Measurements from ENCODE around the gene FBXO5. TPM values are rescaled to one million over a fixed set of nuclear protein-coding genes. Genes with fewer than 3 reads are reported as not detected.

The FBXO5 gene
- total and polyA plus RNA-seq, 9 donors: 2.9 to 10.4 (median 5.5) TPM

DNA sequence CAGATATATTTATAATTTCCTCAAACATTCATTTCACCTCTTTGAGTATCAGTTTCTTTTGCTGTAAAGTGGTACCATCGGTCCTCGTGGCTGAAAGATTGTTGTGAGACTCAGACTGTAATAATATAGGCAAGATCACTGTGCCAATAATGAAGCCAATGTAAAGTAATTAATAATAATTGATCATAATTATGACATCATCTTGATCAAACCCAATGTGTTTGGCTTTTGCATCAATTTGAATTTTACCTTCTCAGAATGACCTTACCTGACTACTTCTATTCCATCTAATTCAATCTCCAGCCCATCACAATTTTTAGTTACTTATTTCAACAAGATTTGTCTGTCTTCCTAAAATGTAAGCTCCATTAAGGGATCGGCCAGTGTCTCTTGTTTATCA, 35.5 kb upstream of the FBXO5 start:
- WGBS, 3 donors: 95 to 97% (median 95%) methylated on average over 3 of the region's 3 CpGs
- TF ChIP-seq, protein P1, sequence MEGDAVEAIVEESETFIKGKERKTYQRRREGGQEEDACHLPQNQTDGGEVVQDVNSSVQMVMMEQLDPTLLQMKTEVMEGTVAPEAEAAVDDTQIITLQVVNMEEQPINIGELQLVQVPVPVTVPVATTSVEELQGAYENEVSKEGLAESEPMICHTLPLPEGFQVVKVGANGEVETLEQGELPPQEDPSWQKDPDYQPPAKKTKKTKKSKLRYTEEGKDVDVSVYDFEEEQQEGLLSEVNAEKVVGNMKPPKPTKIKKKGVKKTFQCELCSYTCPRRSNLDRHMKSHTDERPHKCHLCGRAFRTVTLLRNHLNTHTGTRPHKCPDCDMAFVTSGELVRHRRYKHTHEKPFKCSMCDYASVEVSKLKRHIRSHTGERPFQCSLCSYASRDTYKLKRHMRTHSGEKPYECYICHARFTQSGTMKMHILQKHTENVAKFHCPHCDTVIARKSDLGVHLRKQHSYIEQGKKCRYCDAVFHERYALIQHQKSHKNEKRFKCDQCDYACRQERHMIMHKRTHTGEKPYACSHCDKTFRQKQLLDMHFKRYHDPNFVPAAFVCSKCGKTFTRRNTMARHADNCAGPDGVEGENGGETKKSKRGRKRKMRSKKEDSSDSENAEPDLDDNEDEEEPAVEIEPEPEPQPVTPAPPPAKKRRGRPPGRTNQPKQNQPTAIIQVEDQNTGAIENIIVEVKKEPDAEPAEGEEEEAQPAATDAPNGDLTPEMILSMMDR (IDR thresholded peaks at IDR 0.05): no peak
- no peak for TF ChIP-seq EP300 (IDR thresholded peaks at IDR 0.05)
- no peak for TF ChIP-seq POLR2A (IDR thresholded peaks at IDR 0.05)
- intact Hi-C loops (cut with DNase I): no loop called here

DNA sequence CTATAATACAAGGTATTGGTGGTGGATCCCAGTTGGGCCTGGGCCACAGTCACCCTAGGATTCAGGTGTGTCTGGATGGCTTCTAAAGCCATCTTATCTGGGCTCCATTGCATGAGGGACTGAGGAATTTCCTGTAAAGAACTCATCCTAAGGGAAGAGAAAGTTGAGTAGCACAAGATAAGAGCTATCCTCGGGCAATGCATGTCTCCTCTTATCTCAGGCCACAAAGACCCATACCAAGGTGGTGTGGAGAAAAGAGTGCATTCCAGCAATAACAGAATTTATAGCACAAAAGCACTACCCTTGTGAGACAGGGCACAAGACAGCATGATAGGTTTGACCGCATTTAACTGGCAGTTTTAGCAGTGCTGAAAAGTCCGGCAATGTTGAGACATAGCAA, 34.0 kb upstream of the FBXO5 start:
- Histone ChIP-seq H3K27me3 (no peaks in the 10 kb centered on the region), H3K36me3 (no peaks in the 10 kb centered on the region), H3K27ac (no peak overlapping the region), H3K4me1 (ENCODE audit: insufficient read depth) (no peaks in the 10 kb centered on the region), H3K4me3 (no peak overlapping the region), H3K9me3 (no peaks in the 10 kb centered on the region)
- no peak for DNase-seq
- intact Hi-C loops (cut with DNase I): no loop called here
- WGBS, 3 donors: 82 to 88% (median 82%) methylated on average over 3 of the region's 3 CpGs
- TF ChIP-seq, protein P1 (IDR thresholded peaks at IDR 0.05): no peak
- TF ChIP-seq POLR2A (IDR thresholded peaks at IDR 0.05) (no peak), EP300 (IDR thresholded peaks at IDR 0.05) (no peak)

More for the DNA sequence above, 35.5 kb upstream of the FBXO5 start:
- Histone ChIP-seq H3K4me1 (ENCODE audit: insufficient read depth) (no peaks in the 10 kb centered on the region), H3K27ac (no peak overlapping the region), H3K9me3 (no peaks in the 10 kb centered on the region), H3K27me3 (no peaks in the 10 kb centered on the region), H3K36me3 (no peaks in the 10 kb centered on the region), H3K4me3 (no peak overlapping the region)
- DNase-seq: no peak

- DNase-seq: no peak
- no peaks in the 10 kb centered on the region for H3K4me1 ChIP-seq (ENCODE audit: insufficient read depth)
- H3K36me3 ChIP-seq: no peaks in the 10 kb centered on the region
- no peak overlapping the region for H3K27ac ChIP-seq
- no peaks in the 10 kb centered on the region for H3K27me3 ChIP-seq
- 87 to 89% (median 88%) methylated on average over 4 of the region's 4 CpGs for WGBS, 3 donors
- intact Hi-C loops (cut with DNase I): no loop called here
- no peak overlapping the region for H3K4me3 ChIP-seq
- no peak for TF ChIP-seq POLR2A (IDR thresholded peaks at IDR 0.05)
- H3K9me3 ChIP-seq: no peaks in the 10 kb centered on the region
Observed at GRCh38 chr6:153015094-153015640, 32.3 kb upstream of the FBXO5 start.

- Histone ChIP-seq H3K9me3 (no peaks in the 10 kb centered on the region), H3K4me1 (ENCODE audit: insufficient read depth) (no peaks in the 10 kb centered on the region), H3K27me3 (no peaks in the 10 kb centered on the region), H3K4me3 (no peak overlapping the region), H3K36me3 (no peaks in the 10 kb centered on the region), H3K27ac (no peak overlapping the region)
- WGBS, 3 donors: 76 to 84% (median 83%) methylated on average over 2 of the region's 2 CpGs
- no peak for DNase-seq
- TF ChIP-seq EP300 (IDR thresholded peaks at IDR 0.05) (no peak), POLR2A (IDR thresholded peaks at IDR 0.05) (no peak)
- TF ChIP-seq, protein P1 (IDR thresholded peaks at IDR 0.05): no peak
- intact Hi-C loops (cut with DNase I): no loop called here
Observed at GRCh38 chr6:153013438-153013837, 30.6 kb upstream of the FBXO5 start.

GRCh38 chr6:153012856-153013255, 30.0 kb upstream of the FBXO5 start:
- intact Hi-C loops (cut with DNase I): no loop called here
- H3K27me3 ChIP-seq: no peaks in the 10 kb centered on the region
- no peak for DNase-seq
- H3K9me3 ChIP-seq: no peaks in the 10 kb centered on the region
- no peak overlapping the region for H3K27ac ChIP-seq
- H3K4me1 ChIP-seq (ENCODE audit: insufficient read depth): no peaks in the 10 kb centered on the region
- H3K36me3 ChIP-seq: no peaks in the 10 kb centered on the region
- no peak overlapping the region for H3K4me3 ChIP-seq
- no peak for TF ChIP-seq POLR2A (IDR thresholded peaks at IDR 0.05)
- TF ChIP-seq EP300 (IDR thresholded peaks at IDR 0.05): no peak
- WGBS, 3 donors: 92 to 96% (median 93%) methylated on average over 6 of the region's 6 CpGs

Data from ovary (tissue), 9 donors.